Neuron (in vitro differentiated cells): ENCODE results near the gene PES1.
"Not testable (repeated sequence)": the region's sequence is repeated elsewhere in the genome, so short reads cannot be mapped to it uniquely, and the experiment has no call there.

Source experiments
- H2AFZ ChIP-seq: one replicate; pipeline ENCODE4 v1.6.1; 2013; ENCODE audit warnings: low read depth, mild to moderate bottlenecking, inconsistent platforms, low read length, moderate library complexity
- H3K27me3 ChIP-seq: one replicate; pipeline ENCODE4 v1.6.1; 2013; ENCODE audit warnings: low read length; ENCODE audit not compliant: insufficient read depth
- H3K36me3 ChIP-seq: one replicate; pipeline ENCODE4 v1.6.1; 2013; ENCODE audit warnings: low read length; ENCODE audit not compliant: insufficient read depth
- H3K4me1 ChIP-seq: one replicate; pipeline ENCODE4 v1.6.1; 2013; ENCODE audit warnings: low read length; ENCODE audit not compliant: insufficient read depth
- H3K4me3 ChIP-seq: 2 replicates; pipeline ENCODE4 v1.5.1; 2013; ENCODE audit warnings: mild to moderate bottlenecking, low read length, moderate library complexity
- H3K9me3 ChIP-seq: one replicate; pipeline ENCODE4 v1.6.1; 2013; ENCODE audit warnings: low read length

The PES1 gene

DNA sequence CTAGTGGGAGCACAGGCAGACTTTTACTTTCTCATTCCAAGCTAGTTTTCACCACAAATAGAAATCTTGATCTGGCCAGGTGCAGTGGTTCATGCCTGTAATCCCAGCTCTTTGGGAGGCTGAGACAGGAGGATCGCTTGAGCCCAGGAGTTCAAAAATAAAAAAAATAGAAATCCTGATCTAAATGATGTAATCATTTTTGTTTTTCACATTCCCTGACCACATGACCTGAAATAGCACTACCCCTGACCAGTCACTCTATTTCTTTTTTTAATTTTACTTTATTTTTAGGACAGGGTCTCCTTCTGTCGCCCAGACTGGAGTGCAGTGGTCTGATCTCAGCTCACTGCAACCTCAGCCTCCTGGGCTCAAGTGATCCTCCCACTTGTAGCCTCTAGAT, 13.0 kb upstream of the PES1 start:
- Histone ChIP-seq H3K27me3 (no peaks in the 10 kb centered on the region), H3K4me1 (peaks cover 32% of the 10 kb centered on the region), H2AFZ (no peak overlapping the region), H3K4me3 (no peak overlapping the region), H3K9me3 (no peaks in the 10 kb centered on the region), H3K36me3 (no peaks in the 10 kb centered on the region)

DNA sequence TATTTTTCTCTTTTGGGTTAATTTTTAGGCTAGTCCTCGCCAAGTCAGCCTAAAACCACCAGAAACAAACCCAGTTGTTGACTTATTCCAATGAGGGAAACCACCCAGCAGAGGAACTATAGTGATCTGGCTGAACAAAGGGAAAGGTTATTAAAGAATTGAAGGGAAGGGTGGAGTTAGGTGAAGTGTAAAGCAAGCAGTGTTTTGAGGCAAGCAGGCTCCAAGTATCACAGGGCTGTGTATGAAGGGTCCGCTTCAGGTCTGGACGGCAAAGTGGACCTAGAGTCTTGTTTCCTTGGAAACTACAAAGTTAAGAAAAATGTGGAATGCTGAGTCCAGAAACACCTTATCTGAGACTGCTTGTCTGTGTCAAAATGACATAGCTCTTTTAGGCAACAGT, 12.1 kb upstream of the PES1 start:
- no peaks in the 10 kb centered on the region for H3K9me3 ChIP-seq
- H3K36me3 ChIP-seq, result no peaks in the 10 kb centered on the region
- H2AFZ ChIP-seq, result no peak overlapping the region
- H3K27me3 ChIP-seq, result no peaks in the 10 kb centered on the region
- H3K4me3 ChIP-seq, result no peak overlapping the region
- H3K4me1 ChIP-seq, result peaks cover 23% of the 10 kb centered on the region

DNA sequence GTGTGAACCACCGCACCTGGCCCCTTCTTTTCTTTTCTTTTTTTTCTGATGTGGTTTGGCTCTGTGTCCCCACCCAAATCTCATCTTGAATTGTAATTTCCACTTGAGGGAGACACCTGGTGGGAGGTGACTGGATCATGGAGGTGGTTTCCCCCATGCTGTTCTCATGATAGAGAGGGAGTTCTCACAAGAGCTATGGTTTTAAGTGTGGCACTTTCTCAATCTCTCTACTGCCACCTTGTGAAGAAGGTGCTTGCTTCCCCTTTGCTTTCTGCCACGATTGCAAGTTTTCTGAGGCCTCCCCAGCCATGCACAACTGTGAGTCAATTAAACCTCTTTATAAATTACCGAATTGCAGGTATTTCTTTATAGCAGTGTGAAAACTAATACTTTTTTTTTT, 10.3 kb upstream of the PES1 start:
- no peaks in the 10 kb centered on the region for H3K36me3 ChIP-seq
- no peaks in the 10 kb centered on the region for H3K27me3 ChIP-seq
- no peak overlapping the region for H3K4me3 ChIP-seq

DNA sequence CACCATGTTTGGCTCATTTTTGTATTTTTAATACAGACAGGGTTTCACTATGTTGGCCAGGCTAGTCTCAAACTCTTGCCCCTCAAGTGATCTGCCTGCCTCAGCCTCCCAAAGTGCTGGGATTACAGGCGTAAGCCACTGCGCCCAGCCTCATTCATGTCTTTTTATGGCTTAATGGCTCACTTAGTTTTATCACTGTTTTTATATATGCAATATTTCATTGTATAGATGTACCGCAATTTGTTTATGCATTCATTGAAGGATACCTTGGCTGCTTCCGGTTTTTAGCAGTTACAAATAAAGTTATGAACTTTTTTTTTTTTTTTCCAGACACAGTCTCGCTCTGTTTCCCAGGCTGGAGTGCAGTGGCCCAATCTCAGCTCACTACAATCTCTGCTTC, 9.8 kb upstream of the PES1 start:
- Histone ChIP-seq H2AFZ (no peak overlapping the region), H3K4me3 (no peak overlapping the region), H3K4me1 (peaks cover 6% of the 10 kb centered on the region), H3K9me3 (no peaks in the 10 kb centered on the region), H3K36me3 (no peaks in the 10 kb centered on the region), H3K27me3 (no peaks in the 10 kb centered on the region)

More for the DNA sequence above, 10.3 kb upstream of the PES1 start:
- peaks cover 6% of the 10 kb centered on the region for H3K4me1 ChIP-seq
- no peaks in the 10 kb centered on the region for H3K9me3 ChIP-seq
- no peak overlapping the region for H2AFZ ChIP-seq

DNA sequence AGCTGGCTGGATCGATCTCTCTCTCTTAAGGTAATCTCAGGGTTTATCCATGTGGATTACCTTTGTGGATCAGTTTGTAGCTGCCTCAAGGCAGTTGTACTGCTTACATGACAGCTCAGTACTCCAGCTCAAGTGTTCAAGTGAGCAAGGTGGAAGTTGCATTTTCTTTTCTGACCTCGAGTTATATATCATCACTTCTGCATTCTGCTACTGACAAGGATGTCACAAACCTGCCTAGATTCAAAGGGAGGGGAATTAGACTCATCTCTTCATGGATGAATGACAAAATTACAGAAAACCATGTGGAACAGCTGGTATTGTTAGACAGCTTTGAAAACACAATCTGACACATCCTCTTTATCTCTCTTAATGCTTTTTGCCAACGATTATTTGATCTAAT, 9.2 kb upstream of the PES1 start:
- Histone ChIP-seq H3K4me1 (peaks cover 1% of the 10 kb centered on the region), H3K36me3 (no peaks in the 10 kb centered on the region), H3K9me3 (no peaks in the 10 kb centered on the region), H3K4me3 (no peak overlapping the region), H3K27me3 (no peaks in the 10 kb centered on the region), H2AFZ (no peak overlapping the region)

DNA sequence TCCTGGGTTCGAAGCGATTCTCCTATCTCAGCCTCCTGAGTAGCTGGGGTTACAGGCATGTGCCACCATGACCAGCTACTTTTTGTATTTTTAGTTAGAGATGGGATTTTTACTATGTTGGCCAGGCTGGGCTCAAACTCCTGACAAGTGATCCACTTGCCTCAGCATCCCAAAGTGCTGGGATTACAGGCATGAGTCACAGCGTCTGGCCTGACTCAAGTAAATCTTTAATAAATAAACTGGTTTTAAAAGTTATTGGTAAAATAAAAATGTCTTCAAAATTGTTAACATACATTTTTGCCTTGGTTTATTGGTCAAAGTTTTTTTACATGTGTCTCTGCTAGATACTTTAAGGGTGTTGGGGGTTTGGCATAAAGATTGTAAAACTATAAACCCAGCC, 7.3 kb upstream of the PES1 start:
- H3K4me3 ChIP-seq, result no peak overlapping the region
- no peaks in the 10 kb centered on the region for H3K27me3 ChIP-seq
- no peak overlapping the region for H2AFZ ChIP-seq

DNA sequence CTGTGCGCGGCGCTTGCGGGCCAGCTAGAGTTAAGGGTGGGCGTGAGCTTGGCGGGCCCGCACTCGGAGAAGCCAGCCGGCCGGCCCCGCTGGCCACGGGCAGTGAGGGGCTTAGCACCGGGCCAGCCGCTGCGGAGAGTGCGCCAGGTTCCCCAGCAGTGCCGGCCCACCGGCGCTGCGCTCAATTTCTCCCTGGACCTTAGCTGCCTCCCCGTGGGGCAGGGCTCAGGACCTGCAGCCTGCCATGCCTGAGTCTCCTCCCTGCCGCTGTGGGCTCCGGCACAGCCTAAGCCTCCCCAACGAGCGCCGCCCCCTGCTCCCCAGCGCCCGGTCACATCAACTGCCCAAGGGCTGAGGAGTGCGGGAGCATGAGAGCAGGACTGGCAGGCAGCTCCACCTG, 5.2 kb upstream of the PES1 start:
- H3K36me3 ChIP-seq, result no peaks in the 10 kb centered on the region
- H3K4me1 ChIP-seq, result no peaks in the 10 kb centered on the region
- no peaks in the 10 kb centered on the region for H3K27me3 ChIP-seq
- H2AFZ ChIP-seq, result no peak overlapping the region
- H3K4me3 ChIP-seq, result no peak overlapping the region
- no peaks in the 10 kb centered on the region for H3K9me3 ChIP-seq

More for the DNA sequence above, 7.3 kb upstream of the PES1 start:
- Histone ChIP-seq H3K9me3 (no peaks in the 10 kb centered on the region), H3K4me1 (no peaks in the 10 kb centered on the region), H3K36me3 (no peaks in the 10 kb centered on the region)

DNA sequence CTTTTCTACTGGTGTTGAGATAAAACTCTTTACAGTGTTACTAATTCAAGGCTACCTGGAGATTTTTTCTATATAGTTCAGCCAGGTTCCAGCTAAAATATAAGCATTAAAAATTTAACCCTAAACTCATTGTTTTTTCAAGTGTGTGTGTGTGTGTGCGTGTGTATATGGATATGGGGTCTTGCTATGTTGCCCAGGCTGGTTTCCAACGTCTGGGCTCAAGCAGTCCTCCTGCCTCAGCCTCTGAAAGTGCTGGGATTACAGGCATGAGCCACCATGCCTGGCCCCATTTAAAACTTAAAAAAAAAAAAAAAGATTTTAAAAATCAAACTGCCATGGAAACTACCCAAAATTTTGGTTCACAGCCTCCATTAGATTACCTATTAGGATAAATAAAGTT, 4.5 kb upstream of the PES1 start:
- Histone ChIP-seq H2AFZ (no peak overlapping the region), H3K9me3 (no peaks in the 10 kb centered on the region), H3K4me1 (no peaks in the 10 kb centered on the region), H3K4me3 (no peak overlapping the region), H3K36me3 (no peaks in the 10 kb centered on the region), H3K27me3 (no peaks in the 10 kb centered on the region)

DNA sequence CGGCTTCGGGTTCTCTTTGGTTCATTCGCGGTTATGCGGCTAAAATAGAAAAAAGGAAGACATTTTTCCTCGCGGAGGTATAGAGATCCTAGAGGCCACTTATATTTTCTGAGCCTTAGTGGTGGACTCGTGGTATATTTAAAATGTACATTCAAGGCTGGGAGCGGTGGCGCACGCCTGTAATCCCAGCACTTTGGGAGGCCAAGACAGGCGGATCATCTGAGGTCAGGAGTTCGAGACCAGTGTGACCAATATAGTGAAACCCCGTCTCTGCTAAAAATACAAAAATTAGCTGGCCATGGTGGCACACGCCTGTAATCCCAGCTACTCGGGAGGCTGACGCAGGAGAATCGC, 627 bp upstream of the PES1 start:
- H3K9me3 ChIP-seq, result not testable (repeated sequence)
- peak overlapping the region; percentile 17 for H3K4me3 ChIP-seq

DNA sequence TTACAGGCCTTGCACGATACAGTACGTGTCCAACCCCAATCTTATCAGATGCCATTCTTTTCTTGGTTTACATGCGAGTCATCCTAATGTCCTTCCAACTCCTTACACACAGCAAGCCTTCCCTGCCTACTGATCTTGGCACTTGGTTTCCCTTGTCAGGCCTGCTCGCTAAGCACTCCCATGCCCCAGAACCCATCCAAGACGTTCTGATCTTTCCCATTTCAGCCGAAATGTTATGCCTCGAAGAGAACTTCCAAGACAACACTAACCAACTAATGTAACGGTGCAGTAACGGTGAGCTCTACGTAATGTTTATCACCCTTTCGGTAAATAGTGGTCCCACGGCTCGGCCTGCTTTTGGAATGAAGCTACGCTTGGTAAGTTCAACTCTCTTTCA, 521 bp downstream of the PES1 start:
- Histone ChIP-seq H3K27me3 (no peaks in the 10 kb centered on the region), H3K9me3 (no peaks in the 10 kb centered on the region), H3K4me1 (peaks cover 10% of the 10 kb centered on the region), H2AFZ (no peak overlapping the region), H3K4me3 (peak overlapping the region; percentile 82), H3K36me3 (peaks cover 35% of the 10 kb centered on the region)

More for the DNA sequence above, 627 bp upstream of the PES1 start:
- Histone ChIP-seq H3K4me1 (peaks cover 10% of the 10 kb centered on the region), H3K36me3 (peaks cover 23% of the 10 kb centered on the region)
- not testable (repeated sequence) for H2AFZ ChIP-seq, H3K27me3 ChIP-seq

DNA sequence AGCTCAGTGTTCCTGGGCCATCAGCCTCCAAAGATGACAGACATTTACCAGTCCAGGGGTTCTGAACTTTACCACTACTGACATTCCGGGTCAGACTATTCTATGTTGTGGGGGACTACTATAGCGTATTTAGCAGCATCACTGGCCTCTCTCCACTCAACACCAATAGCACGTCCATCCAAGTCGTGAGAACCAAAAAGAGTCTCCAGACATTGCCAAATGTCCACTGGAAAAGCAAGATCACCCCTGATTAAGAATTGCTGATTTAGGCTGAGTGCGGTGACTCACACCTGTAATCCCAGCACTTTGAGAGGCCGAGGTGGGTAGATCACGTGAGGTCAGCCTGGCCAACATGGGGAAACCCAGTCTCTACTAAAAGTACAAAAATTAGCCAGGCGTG, 5.3 kb downstream of the PES1 start:
- Histone ChIP-seq H3K4me1 (peaks cover 10% of the 10 kb centered on the region), H2AFZ (no peak overlapping the region), H3K9me3 (no peaks in the 10 kb centered on the region), H3K27me3 (no peaks in the 10 kb centered on the region), H3K36me3 (peaks cover 80% of the 10 kb centered on the region), H3K4me3 (no peak overlapping the region)

DNA sequence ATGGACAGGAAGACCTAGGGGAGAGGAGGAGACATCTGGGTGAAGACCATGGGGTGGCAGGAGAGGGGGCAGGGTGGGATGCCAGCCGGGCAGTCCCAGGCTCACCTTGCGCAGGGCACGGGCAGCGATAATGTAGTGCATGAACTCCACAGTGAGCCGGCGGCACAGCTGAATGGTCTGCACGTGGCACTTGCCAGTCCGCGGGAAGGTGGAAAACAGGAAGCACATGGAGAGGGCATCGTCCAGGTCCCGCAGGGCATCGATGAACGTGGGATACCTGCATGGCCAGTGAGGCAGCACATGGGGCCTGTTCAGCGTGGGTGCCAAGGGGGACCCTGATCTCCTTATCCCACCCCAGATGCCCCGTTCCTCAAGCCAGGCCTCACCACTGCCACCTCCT, 7.3 kb downstream of the PES1 start:
- Histone ChIP-seq H3K36me3 (peaks cover 97% of the 10 kb centered on the region), H3K4me1 (no peaks in the 10 kb centered on the region), H3K27me3 (no peaks in the 10 kb centered on the region), H3K9me3 (no peaks in the 10 kb centered on the region), H3K4me3 (no peak overlapping the region), H2AFZ (no peak overlapping the region)

DNA sequence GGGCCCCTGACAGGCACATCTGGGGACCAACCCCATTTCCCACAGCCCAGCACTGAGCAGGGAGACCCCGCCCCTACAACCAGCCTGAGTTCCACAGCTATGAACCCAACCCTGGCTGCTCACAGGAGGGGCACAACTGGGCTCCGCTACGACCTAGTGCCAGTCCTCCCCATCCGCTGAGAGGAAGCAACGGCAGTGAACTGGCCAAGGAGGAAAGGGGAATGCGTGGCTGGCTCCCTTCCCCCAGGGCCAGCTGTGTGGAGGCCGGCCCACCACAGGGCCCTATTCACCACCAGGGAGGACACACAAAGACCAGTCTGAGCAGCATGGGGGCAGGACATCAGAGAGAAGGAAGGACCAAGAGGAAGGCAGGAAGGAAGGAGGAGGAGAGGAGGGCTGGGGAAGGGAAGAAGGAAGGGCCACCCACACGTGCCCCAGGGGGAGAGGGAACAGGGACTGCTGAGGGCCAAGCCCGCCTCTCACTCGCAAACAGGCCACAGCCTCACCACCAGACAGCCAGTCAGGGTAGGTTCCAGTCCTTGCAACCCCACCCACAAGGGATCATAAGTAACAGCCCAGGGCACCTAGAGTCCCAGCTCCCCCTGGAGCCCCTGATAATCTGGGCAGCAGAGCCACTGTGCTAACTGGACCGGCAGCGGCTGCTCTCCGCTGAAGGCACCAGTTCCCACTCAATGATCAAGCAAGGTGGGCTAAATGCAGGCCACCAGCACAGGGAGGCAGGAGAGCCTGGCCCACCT, 8.7 kb downstream of the PES1 start:
- Histone ChIP-seq H3K4me3 (no peak overlapping the region), H2AFZ (no peak overlapping the region), H3K4me1 (no peaks in the 10 kb centered on the region), H3K9me3 (no peaks in the 10 kb centered on the region), H3K36me3 (peaks cover 93% of the 10 kb centered on the region), H3K27me3 (no peaks in the 10 kb centered on the region)

DNA sequence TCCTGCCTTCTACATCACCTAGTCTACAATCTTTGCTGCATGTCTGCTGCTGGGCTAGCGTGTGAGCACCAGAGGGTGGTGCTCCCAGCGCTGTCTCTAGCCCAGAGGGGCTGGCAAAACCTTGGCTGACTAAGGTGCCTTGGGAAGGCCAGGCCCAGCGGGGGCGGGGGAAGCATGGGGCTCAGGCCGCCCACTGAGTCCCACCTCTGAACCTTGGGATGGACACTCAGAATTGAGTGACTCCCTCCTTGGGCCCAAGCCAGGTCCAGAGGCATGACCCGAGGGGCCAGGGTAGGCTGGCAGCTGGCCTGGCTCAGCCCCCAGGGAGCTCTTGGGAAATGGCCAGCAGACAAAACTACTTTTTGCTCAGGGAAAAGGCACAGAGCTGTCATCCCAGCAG, 9.7 kb downstream of the PES1 start:
- Histone ChIP-seq H3K36me3 (peaks cover 93% of the 10 kb centered on the region), H3K27me3 (no peaks in the 10 kb centered on the region), H3K9me3 (no peaks in the 10 kb centered on the region), H3K4me3 (no peak overlapping the region), H2AFZ (no peak overlapping the region), H3K4me1 (no peaks in the 10 kb centered on the region)
